ENCODE measurements around the gene ETV5.

DNA sequence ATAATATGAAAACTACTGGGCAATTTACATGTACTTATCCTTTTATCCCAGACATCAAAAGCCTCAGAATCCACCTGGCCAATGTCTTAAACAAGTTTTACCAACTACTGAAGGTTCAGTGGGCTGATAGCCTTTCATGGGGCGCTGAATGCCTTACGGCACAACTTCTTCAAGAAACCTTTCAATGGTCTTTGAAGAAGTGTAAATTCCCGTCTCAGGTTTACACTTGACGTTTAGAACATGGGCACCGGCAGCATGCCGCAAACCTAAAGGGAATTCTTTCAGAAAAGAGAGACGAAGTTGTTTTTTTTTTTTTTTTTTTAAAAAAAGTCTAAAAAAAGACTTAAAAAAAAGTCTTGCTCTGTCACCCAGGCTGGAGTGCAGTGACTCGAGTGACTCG is 39.7 kb downstream of the ETV5 start:
- TF ChIP-seq, protein P1, sequence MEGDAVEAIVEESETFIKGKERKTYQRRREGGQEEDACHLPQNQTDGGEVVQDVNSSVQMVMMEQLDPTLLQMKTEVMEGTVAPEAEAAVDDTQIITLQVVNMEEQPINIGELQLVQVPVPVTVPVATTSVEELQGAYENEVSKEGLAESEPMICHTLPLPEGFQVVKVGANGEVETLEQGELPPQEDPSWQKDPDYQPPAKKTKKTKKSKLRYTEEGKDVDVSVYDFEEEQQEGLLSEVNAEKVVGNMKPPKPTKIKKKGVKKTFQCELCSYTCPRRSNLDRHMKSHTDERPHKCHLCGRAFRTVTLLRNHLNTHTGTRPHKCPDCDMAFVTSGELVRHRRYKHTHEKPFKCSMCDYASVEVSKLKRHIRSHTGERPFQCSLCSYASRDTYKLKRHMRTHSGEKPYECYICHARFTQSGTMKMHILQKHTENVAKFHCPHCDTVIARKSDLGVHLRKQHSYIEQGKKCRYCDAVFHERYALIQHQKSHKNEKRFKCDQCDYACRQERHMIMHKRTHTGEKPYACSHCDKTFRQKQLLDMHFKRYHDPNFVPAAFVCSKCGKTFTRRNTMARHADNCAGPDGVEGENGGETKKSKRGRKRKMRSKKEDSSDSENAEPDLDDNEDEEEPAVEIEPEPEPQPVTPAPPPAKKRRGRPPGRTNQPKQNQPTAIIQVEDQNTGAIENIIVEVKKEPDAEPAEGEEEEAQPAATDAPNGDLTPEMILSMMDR (IDR thresholded peaks at IDR 0.05), result no peak
- no peak for TF ChIP-seq POLR2A (IDR thresholded peaks at IDR 0.05)

Measured in uterus (tissue), 2 donors.